Loucy (cell line): ENCODE measurements around the gene CSNK2B.

Experiments
- CTCF ChIP-seq: fragments of 200-600 bp; sonication (generic); conservative IDR thresholded peaks from 2 replicates; pipeline ENCODE4 v1.5.1; 2014; ENCODE audit warnings: mild to moderate bottlenecking, antibody characterized with exemption, low read length
- EZH2phosphoT487 ChIP-seq: fragments of 200-600 bp; IDR thresholded peaks from 2 replicates; pipeline ENCODE4 v1.6.1; 2018; ENCODE audit warnings: antibody characterized with exemption, mild to moderate bottlenecking, moderate library complexity, borderline replicate concordance

GRCh38 chr6:31717499-31718222, 51.8 kb downstream of the CSNK2B start:
- TF ChIP-seq CTCF (no peak), EZH2phosphoT487 (no peak)
